SIG-M5 (cell line): ENCODE results near the gene AGMO.
"Not testable (repeated sequence)": the region's sequence is repeated elsewhere in the genome, so short reads cannot be mapped to it uniquely, and the experiment has no call there.

ENCODE experiments used
- DNase-seq: peaks from one replicate; lab custom pipeline; 2025; lab: John Stamatoyannopoulos, UW

The AGMO gene

DNA sequence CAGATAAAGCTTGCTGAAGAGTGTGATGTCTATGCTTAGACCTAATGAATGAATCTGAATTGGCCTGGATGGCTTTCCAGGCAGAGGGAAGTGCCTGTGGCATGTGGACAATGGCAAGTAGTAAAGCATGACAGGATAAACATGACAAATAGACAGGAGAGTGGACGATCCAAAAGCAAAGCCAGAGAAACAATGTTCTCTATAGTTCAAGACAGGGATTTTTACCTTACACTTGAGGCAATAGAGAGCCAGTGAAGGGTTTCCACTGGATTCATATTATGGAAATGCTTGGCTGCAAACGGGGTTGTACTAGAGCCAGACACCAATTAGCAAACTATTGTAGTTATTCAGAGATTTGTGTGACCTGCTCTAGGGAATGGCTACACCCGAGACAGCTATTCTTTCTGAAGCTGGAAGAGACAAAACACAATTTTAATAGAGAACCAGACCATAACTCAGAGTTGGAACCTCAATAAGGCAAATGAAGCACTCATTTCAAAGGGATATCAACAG is 2.3 kb downstream of the AGMO start:
- DNase-seq = no peak

DNA sequence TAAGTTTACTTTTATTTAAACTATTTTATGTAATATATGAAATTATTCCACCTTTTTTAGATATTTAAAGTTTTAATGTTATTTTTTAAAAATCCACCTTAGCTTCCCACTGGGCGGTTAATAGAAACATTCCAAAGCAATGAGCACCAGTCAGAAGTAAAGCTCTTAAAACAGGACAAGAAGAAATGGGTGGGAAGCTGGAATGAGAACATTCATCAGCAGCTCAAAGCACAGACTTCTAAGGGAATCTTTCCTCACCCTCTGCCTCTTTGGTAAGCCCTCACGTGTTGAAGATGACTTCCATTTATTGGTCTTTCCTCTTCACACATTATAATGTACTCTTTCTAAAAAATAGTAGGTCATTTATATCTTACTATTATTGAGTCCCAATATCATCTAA is 3.1 kb downstream of the AGMO start:
- DNase-seq = no peak

DNA sequence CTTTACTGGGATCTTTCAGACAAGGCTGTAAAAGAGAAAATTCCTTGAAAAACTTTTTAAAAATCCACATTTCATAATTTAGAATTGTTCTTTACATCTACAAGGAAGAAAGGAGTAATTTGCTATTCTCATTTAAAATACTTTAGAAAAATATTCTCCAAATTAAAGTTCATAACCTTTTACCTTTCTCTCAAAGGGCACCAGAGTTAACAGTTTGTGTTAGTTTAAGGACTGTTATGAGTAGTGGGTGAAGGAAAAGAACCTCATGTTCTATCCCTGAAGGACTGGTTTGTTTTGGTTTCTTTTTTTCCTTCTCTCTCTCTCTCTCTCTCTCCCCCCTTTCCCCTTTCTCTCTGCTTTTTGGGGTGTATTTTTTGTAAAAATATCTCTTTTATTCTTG is 4.1 kb downstream of the AGMO start:
- DNase-seq = no peak

DNA sequence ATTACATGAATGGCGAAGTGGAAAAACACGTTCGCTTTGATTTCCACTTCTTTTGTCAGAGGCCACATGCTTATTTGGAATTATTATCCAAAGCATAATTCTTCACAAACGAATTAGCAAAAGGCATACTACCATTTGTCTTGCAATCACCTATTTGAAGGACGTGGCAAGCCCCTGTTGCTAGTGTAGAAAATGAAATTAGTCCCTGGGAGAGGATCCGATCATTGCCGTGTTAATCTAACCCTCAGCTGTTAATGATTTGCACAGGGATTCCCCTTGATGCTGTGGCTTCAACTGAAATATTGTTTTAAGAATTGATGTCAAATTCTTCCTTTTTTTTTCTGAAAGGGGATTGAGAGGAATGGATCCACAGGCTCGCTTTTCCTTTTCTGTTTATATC is 4.6 kb downstream of the AGMO start:
- DNase-seq = no peak

DNA sequence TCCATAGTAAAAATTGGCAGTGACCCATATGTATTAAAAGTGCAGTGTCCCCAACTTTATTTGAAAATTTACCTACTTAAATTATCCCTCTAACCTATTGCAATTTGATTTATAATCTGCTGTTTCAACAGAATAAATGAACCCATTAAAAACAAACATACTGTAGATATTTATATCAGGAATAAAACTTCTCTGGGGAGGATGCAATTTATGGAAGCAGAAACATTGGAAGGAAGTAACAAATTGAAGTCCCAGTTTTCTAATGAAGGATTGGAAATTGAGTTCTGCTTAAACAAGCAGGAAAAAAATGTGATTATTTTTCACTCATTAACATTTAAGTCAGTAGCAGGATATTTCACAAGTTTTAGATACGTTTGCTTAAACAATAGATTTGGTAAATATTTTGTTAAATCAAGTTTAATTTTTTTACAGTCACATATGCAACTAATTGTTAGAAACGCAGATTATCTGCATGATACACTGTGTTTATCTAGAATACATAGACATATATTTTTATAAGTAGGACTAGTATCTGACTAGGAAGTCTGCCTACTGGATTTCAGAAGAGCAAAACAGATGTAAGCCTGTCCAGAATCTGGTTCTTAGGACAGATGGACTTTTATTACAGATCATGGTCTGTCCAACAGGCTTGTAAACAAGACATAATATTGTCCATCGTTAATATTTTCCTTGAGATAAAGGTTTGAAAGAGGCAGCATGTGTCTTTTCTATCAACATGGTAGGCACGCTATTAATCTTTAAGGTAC is 5.3 kb downstream of the AGMO start:
- no peak for DNase-seq

DNA sequence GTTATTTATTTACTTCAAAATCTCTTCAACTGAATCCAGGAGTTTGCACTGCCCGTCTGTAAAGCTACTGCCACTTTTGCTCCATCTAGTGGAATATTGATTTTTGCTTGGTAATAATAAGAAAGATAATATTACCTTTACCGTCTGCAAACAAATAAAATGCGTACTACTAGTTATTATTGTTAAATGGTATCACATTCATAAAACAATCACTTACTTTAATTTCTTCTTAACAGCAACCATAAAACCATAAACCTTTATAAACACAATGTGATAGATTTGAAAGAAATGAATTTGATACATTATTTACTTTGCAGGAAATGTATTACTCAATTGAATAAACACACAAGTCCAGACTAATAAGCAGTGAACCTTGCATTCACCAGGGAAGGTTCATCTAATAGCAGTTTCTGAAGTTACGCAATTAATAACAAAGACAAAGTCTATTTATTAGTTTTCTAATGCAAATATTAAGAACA is 6.4 kb downstream of the AGMO start:
- no peak for DNase-seq

DNA sequence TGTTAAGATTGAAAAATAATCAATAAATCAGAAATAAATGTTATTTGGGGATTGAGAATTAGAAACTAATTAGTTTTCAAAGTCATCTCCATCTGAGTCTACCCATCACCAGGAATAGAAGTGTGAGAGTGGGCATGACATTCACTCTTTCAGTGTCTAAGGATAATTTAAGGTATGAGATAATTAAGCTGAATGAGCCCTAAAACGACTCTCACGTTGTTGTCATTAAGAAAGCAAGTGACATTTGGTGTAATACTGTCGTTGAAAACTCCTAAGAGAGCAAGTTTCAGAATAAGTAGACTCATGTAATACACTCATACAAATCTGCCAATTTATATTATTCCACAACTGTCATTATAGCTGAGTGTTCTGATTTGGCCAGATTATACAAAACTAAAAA is 7.1 kb downstream of the AGMO start:
- no peak for DNase-seq

DNA sequence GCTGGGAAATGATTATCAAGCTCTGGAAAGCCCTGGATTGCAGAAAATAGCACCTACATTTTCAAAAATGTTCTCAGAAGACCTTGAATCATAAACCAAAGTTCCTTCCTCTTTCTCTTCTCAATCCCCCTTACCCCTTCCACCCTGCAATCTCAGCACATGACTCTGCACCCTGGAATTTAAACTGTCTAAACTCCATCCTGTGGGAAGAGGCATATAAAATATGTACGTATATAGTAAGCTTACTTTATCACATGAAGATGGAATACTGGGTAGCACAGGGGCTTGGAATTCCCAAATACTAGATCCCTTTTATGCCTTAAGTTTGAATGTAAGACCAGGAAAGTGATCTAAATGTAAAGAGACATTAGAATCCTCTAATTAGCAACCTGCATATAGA is 7.7 kb downstream of the AGMO start:
- DNase-seq = no peak

DNA sequence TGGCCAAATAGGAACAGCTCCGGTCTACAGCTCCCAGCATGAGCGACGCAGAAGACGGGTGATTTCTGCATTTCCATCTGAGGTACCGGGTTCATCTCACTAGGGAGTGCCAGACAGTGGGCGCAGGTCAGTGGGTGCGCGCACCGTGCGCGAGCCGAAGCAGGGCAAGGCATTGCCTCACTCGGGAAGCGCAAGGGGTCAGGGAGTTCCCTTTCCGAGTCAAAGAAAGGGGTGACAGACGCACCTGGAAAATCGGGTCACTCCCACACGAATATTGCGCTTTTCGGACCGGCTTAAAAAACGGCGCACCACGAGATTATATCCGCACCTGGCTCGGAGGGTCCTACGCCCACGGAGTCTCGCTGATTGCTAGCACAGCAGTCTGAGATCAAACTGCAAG is 14.5 kb downstream of the AGMO start:
- DNase-seq = not testable (repeated sequence)

DNA sequence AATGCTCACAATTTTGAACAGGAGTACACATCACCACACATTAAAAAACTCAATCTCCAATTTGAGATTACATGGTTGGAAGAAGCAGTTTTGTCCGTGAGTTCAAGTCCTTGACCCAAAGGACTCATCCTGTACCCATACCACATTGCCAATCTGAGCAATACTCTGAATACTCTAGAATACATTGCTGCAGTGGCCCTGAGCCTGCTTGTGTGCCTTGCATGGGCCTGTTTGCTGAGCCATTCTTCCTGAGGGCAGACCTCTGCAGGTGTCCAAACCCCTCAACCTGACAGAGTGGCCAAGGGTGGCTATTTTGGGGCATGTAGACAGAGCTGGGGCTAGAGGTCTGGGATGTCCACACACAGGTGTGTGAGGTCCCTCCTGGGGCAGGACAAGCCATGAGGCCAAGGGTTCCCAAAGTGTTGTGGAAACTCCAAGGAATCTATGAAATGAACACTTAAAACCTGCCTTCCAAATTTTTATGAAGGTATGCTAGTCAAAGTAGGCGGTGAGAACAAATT is 15.5 kb downstream of the AGMO start:
- DNase-seq = no peak

DNA sequence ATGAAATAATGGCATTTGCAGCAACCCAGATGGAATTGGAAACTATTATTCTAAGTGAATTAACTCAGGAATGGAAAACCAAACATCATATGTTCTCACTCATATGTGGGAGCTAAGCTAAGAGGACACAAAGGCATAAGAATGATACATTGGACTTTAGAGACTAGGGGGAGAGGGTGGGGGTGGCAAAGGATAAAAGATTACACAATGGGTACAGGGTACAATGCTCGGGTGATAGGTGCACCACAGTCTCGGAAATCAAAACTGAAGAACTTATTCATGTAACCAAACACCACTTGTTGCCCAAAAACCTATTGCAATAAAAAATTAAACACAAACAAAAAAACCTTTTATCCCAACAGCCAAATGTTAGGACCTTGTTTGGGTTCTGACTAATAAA is 17.8 kb downstream of the AGMO start:
- DNase-seq = no peak

DNA sequence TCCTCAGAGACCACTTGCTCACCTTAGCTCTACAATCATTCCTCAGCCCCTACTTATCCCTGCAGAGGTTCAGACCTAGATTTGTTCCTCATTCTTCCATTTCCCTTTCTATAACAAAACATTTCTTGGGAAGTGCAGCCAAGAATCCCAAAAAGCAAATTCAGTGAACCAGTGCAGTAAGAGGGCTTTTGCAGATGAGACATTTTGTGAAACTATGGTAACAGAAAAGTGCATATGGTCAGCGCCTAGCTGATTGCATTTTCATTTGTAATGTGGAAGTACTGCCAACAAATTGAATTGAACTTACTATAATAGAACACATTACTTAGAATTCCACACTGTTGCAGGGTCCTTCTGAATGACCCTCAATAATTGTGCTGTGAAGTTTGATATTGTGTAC is 18.6 kb downstream of the AGMO start:
- DNase-seq = no peak

DNA sequence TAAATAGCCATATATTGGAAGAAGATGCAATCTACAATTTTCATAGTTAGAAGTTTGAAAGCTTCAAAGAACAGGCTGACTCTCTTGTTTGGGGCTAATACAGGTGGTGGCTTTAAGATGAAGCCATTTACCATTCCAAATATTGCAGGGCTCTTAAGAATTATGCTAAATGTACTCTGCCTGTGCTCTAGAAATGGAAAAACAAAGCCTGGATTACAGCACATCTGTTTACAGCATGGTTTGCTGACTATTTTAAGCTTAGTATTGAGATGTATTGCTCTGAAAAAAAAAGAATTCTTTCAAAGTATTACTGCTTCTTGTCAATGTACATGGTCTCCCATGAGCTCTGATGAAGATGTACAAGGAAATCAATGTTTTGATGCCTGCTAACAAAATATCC is 34.2 kb downstream of the AGMO start:
- no peak for DNase-seq

DNA sequence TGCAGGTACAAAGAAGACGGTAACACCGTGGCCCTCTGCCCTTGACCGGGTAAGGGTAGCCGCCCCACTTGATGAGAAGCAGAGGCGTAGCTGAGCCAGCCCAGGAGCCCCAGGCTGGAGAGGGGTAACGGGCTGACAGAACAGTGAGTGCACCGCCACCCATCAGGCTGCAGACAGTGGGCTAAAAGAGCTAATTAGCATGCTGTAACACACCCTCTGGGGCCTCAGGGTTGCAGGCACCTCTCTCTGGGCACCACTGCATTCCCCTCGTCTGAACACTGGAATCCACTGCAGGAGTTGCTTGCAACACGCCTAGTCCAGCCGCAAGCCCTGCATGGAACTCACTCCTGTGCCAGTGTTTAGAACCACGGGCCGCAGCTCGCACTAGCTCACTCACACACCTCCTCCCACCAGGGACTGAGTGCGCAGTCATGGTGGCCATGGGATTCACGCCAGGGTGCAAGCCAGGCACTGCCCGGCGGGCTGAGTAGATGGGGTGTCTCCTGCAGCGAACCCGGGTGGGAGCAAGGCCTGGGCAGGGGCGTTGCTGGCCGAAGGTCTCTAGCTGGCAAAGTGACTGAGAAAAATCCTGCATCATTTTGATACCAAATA is 36.1 kb downstream of the AGMO start:
- DNase-seq = no peak

DNA sequence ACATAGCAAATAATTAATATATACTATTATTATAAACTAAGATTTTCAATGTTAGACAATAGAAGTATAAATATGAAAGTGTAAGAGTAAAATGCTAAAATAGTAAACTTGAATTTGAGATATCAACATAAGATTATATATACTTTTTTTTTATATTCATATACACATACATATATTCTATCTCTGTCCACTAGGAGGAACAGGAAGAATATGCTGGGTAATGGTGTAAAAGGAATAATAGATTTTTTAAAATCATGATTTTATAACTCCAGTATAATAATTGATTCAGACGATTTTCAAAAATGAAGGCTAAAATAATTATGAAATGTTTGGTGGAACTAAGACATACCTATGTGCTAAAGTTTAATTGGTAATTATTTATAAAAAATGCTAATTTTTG is 37.7 kb downstream of the AGMO start:
- DNase-seq = no peak

DNA sequence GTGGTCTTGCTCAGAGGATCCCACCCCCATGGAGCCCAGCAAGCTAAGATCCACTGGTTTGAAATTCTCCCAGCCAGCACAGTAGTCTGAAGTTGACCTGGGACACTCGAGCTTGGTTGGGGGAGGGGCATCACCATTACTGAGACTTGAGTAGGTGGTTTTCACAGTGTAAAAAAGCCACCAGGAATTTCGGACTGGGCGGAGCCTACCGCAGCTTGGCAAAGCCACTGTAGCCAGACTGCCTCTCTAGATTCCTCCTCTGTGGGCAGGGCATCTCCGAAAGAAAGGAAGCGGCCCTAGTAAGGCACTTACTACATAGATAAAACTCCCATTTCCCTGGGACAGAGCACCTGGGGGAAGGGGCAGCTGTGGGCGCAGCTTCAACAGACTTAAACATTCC is 44.0 kb downstream of the AGMO start:
- DNase-seq = not testable (repeated sequence)

DNA sequence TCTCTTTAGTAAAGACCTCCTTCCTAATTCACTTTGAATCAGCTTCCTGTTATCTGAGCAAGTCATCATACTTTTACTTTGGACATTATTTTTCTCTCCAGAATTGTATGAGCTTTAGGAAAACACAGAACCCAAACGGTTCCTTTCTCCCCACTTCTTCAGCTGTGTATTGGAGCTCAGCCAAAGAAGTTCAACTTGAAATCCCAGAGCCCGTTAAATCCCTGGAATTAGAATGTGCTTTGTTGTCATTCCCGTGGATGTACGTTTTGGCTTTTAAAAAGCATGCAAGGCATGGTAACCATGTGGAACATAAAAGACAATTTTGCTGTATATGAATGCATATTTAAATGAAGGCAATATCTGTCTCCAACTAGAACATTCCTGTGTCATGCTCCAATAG is 46.6 kb downstream of the AGMO start:
- DNase-seq = no peak

DNA sequence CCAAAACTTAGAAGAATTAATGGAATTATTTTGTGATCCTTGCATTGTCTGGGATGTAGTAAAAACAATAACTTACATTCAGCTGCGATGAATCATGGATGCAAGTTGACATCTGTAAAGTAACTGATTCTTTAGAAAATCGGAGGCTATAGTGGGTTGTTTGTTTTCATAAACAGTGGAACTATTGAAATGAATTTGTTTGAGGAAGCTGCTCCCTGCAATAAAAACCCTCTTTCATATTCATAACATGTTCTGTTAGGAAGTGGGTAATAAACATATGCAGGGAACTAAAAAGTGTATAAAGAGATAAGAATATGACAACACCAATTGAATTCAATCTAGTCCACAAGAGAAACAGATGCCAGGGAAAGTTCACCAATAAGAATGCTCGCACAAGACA is 53.6 kb downstream of the AGMO start:
- DNase-seq = no peak

DNA sequence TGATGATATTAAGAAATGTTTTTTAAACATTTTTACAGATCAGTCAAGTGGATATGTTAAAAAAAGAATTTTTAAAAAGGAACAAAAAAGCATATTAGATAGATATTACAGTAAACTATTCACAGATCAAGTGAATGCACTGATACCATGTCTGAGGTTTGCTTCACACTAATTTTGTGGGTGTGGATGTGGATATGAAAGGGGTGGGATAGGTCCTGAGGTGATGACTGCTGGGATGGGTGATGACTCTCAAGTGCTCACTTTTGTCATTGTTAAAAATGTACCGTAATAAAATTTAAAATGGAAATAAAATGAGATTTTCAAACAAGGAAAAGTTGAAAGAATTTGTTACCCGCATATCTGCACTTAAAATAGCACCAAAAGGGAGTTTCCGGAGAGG is 54.1 kb downstream of the AGMO start:
- DNase-seq = no peak

DNA sequence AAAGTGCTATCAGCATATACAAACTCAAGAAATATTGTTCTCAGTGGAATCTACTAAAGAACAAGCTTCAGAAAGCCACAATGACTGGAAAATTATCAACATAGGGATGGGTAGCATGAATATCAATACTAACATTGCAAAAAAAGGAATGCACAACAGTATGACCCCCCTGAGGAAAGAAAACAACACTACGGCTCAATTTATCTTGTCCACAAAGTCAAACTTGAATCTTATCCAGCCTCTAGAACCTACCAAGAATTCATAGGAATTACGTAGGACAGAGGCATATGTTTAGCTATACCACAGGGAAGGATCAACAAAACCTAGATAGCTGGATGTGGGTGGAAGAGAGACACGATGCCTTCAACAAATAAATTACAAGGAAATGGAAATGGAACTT is 54.6 kb downstream of the AGMO start:
- DNase-seq = no peak

DNA sequence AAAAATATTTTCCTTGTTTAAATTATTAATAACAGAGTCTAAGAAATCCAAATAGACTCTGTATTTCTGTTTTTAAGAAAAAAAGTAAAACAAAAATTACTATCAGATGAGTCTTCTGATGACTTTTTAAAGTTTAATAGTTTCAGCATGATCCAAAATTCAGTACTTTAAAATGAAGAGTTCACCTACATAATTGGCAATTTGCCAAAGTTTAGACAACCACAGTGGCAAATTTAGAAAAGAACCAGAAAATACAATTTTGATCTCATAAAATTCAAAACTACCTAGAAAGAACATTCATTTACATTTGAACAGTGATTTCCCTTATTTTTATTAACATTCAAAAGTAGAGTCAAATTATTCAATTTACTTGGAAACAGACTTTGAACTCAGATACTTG is 56.1 kb downstream of the AGMO start:
- no peak for DNase-seq

DNA sequence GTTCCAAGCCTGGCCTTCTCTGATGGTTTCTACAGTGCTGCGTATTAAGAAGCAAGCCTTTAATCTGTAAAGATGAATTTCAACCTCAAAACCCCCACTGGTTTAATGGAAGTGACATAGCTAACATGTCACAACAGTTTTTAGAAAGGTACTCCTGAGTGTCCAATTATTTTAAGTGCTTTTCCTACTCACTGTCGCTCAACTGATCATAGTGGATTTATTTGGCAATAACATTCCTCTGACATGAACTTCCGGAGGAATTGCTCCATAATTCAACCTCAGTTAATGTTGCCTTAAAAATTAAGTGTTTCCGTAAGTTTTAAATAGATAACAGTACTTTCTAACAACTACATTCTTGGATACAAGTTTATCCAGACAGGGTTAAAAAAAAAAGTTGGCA is 57.5 kb downstream of the AGMO start:
- no peak for DNase-seq

DNA sequence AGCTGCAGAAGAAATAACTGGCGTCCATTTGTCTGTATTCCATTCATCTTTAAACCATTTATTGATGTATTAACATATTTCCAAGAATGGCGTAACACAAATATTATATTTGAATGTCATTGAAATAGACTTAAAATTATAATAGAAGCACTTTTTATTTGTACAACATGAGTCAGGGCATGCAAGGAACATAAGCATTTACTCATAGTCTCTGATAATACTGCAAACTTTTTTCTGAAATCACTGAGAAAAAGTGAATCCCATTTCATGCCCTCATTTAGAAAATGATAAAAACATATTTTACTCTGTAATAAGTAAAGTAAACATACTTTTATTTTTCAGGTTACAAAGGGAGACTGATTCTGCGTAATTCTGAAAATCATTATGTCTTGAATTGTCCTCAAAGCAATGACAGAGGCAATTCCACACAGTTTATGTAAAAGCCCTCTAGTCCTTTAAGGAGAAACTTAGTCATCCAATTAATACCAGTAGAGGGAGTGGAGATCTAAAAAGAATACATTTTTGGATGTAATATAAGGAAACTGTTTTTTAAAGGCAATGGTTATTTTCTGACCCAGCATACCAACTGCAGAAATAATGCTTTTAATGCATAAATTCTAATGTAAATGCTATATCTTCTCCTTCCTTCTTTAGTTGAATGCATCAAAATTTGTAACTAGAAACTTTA is 58.1 kb downstream of the AGMO start:
- DNase-seq = no peak
